Epithelial cell of alveolus of lung (primary cell): ENCODE measurements around the gene CNTNAP2. TPM values are rescaled to one million over a fixed set of nuclear protein-coding genes. Genes with fewer than 3 reads are reported as not detected.

Experiments used
- total RNA-seq: library from RNA; depleted of rRNA; stranded (reverse); fragments of >200 nt; gene quantifications from 2 replicates; pipeline ENCODE4 v1.2.1, GENCODE V29; 2015

The CNTNAP2 gene
- 0.65 and 3.0 TPM in 2 replicates for total RNA-seq

GRCh38 chr7:146116521-146117222 lies at the start of gene CNTNAP2:
CNTNAP2 (plus strand) TSS chr7:146116801; CDS start chr7:146116877, 76 bp downstream.

